Left ventricle myocardium inferior (tissue), 1 donor: ENCODE measurements around the gene LMCD1. TPM values are rescaled to one million over a fixed set of nuclear protein-coding genes. Genes with fewer than 3 reads are reported as not detected.

ENCODE experiments used
- DNase-seq: peaks from one replicate; pipeline ENCODE4 v3.0.0-alpha.2; 2020
- H3K27ac ChIP-seq: fragments of 200-600 bp; replicated peaks from 2 replicates; pipeline ENCODE4 v1.8.0; 2021
- H3K27me3 ChIP-seq: fragments of 200-600 bp; 2 replicates; pipeline ENCODE4 v1.8.0; 2021; ENCODE audit warnings: low read depth
- H3K36me3 ChIP-seq: fragments of 200-600 bp; 2 replicates; pipeline ENCODE4 v1.8.0; 2021
- H3K4me1 ChIP-seq: fragments of 200-600 bp; 2 replicates; pipeline ENCODE4 v1.8.0; 2021
- H3K4me3 ChIP-seq: fragments of 200-600 bp; 2 replicates; pipeline ENCODE4 v1.8.0; 2021; ENCODE audit warnings: mild to moderate bottlenecking, moderate library complexity
- H3K9me3 ChIP-seq: fragments of 200-600 bp; replicated peaks from 2 replicates; pipeline ENCODE4 v1.8.0; 2021
- CTCF ChIP-seq: fragments of 200-600 bp; IDR thresholded peaks from 2 replicates; pipeline ENCODE4 v1.8.0; 2021; ENCODE audit warnings: antibody characterized with exemption, mild to moderate bottlenecking, borderline replicate concordance
- intact Hi-C: fragments of 100-400 bp; cut with micrococcal nuclease; formaldehyde crosslinking; loops from one replicate; pipeline ENCODE4 v1.11.0; 2022
- total RNA-seq: library from RNA; stranded (reverse); fragmentation: NEBNext Ultra II Directional; extraction: Animal tissue kit (Norgen Biotek cat#: 25700); gene quantifications from one replicate; pipeline ENCODE4 v1.2.1, GENCODE V29; 2021
- donor health status: DM: no; HTN: yes; CAD: no; lungs with severe emphysema.

The LMCD1 gene
- total RNA-seq, 1 donor from 2014 or later, result 72.9 TPM

- Histone ChIP-seq H3K36me3 (no peaks in the 10 kb centered on the region), H3K27ac (no peak overlapping the region), H3K4me1 (peaks cover 15% of the 10 kb centered on the region), H3K9me3 (peaks cover 12% of the 10 kb centered on the region), H3K27me3 (no peaks in the 10 kb centered on the region), H3K4me3 (no peak overlapping the region)
- TF ChIP-seq CTCF, result no peak
- DNase-seq, result no peak
- intact Hi-C loops, result loop anchor here (5.0 kb wide), 1 partner anchor 179 kb away; no protein-coding TSS in a partner anchor
Measured at GRCh38 chr3:8621141-8621540, 119.5 kb downstream of the LMCD1 start.

- Histone ChIP-seq H3K27me3 (no peaks in the 10 kb centered on the region), H3K4me3 (no peak overlapping the region), H3K9me3 (peaks cover 12% of the 10 kb centered on the region), H3K4me1 (peaks cover 15% of the 10 kb centered on the region), H3K27ac (no peak overlapping the region), H3K36me3 (no peaks in the 10 kb centered on the region)
- DNase-seq, result no peak
- intact Hi-C loops, result loop anchor here (5.0 kb wide), 1 partner anchor 180 kb away; no protein-coding TSS in a partner anchor
- TF ChIP-seq CTCF, result no peak
Measured at GRCh38 chr3:8621872-8622271, 120.2 kb downstream of the LMCD1 start.

GRCh38 chr3:8622873-8623691 lies 121.5 kb downstream of the LMCD1 start:
- Histone ChIP-seq H3K27me3 (no peaks in the 10 kb centered on the region), H3K36me3 (no peaks in the 10 kb centered on the region), H3K4me1 (peaks cover 15% of the 10 kb centered on the region), H3K27ac (no peak overlapping the region), H3K4me3 (peak overlapping the region; percentile 17), H3K9me3 (peaks cover 12% of the 10 kb centered on the region)
- peak; percentile 91 for TF ChIP-seq CTCF
- intact Hi-C loops, result loop anchor here (5.0 kb wide), 1 partner anchor 181 kb away; no protein-coding TSS in a partner anchor
- peak; percentile 67 for DNase-seq

GRCh38 chr3:8623741-8624140 lies 122.1 kb downstream of the LMCD1 start:
- H3K27me3 ChIP-seq, result no peaks in the 10 kb centered on the region
- no peaks in the 10 kb centered on the region for H3K36me3 ChIP-seq
- no peak for DNase-seq
- intact Hi-C loops, result loop anchor here (5.0 kb wide), 1 partner anchor 181 kb away; no protein-coding TSS in a partner anchor
- peaks cover 15% of the 10 kb centered on the region for H3K4me1 ChIP-seq
- H3K4me3 ChIP-seq, result no peak overlapping the region
- no peak overlapping the region for H3K27ac ChIP-seq
- TF ChIP-seq CTCF, result no peak
- H3K9me3 ChIP-seq, result peaks cover 7% of the 10 kb centered on the region

Other genes starting within 250 kb of the LMCD1 start
- gene SSUH2, start 143.0 kb downstream of the LMCD1 start, total RNA-seq, result 1.1 TPM
- 31.6 TPM for gene CAV3, start 232.0 kb downstream of the LMCD1 start, total RNA-seq